ENCODE measurements around the gene SHANK2.
"Not testable (repeated sequence)": the region's sequence is repeated elsewhere in the genome, so short reads cannot be mapped to it uniquely, and the experiment has no call there.

The SHANK2 gene

GRCh38 chr11:71238941-71239340 lies 13.4 kb downstream of the SHANK2 start:
- no peak overlapping the region for H3K4me3 ChIP-seq (ENCODE audit: control insufficient read depth, low read depth, low read length)
- no peak for DNase-seq (ENCODE audit: low read depth)
- TF ChIP-seq CTCF (conservative IDR thresholded peaks at IDR 0.05; ENCODE audit: control insufficient read depth, insufficient read depth, low read depth, low read length): no peak

- no peak overlapping the region for H3K4me3 ChIP-seq (ENCODE audit: control insufficient read depth, low read depth, low read length)
- DNase-seq (ENCODE audit: low read depth): no peak
- TF ChIP-seq CTCF (conservative IDR thresholded peaks at IDR 0.05; ENCODE audit: control insufficient read depth, insufficient read depth, low read depth, low read length): no peak
Observed at GRCh38 chr11:71238285-71238875, 14.0 kb downstream of the SHANK2 start.

GRCh38 chr11:71237853-71238252 lies 14.5 kb downstream of the SHANK2 start:
- TF ChIP-seq CTCF (conservative IDR thresholded peaks at IDR 0.05; ENCODE audit: control insufficient read depth, insufficient read depth, low read depth, low read length): no peak
- no peak overlapping the region for H3K4me3 ChIP-seq (ENCODE audit: control insufficient read depth, low read depth, low read length)
- no peak for DNase-seq (ENCODE audit: low read depth)

GRCh38 chr11:71236836-71237475 lies 15.4 kb downstream of the SHANK2 start:
- no peak for DNase-seq (ENCODE audit: low read depth)
- no peak overlapping the region for H3K4me3 ChIP-seq (ENCODE audit: control insufficient read depth, low read depth, low read length)
- no peak for TF ChIP-seq CTCF (conservative IDR thresholded peaks at IDR 0.05; ENCODE audit: control insufficient read depth, insufficient read depth, low read depth, low read length)

GRCh38 chr11:71235719-71236118 lies 16.7 kb downstream of the SHANK2 start:
- no peak for TF ChIP-seq CTCF (conservative IDR thresholded peaks at IDR 0.05; ENCODE audit: control insufficient read depth, insufficient read depth, low read depth, low read length)
- DNase-seq (ENCODE audit: low read depth): no peak
- H3K4me3 ChIP-seq (ENCODE audit: control insufficient read depth, low read depth, low read length): no peak overlapping the region

GRCh38 chr11:71233896-71234852 lies 18.2 kb downstream of the SHANK2 start:
- H3K4me3 ChIP-seq (ENCODE audit: control insufficient read depth, low read depth, low read length); DNase-seq (ENCODE audit: low read depth): not testable (repeated sequence)

GRCh38 chr11:71232364-71232763 lies 20.0 kb downstream of the SHANK2 start:
- no peak for DNase-seq (ENCODE audit: low read depth)

More at GRCh38 chr11:71232364-71232763, 20.0 kb downstream of the SHANK2 start:
- TF ChIP-seq CTCF (conservative IDR thresholded peaks at IDR 0.05; ENCODE audit: control insufficient read depth, insufficient read depth, low read depth, low read length): no peak
- no peak overlapping the region for H3K4me3 ChIP-seq (ENCODE audit: control insufficient read depth, low read depth, low read length)
